Skeletal muscle satellite cell (primary cell): ENCODE measurements around the gene CAMTA1. TPM values are rescaled to one million over a fixed set of nuclear protein-coding genes. Genes with fewer than 3 reads are reported as not detected.
"Not testable (repeated sequence)": the region's sequence is repeated elsewhere in the genome, so short reads cannot be mapped to it uniquely, and the experiment has no call there.

Experiments
- H3K27me3 ChIP-seq: 2 replicates; pipeline ENCODE4 v1.7.0; 2013; ENCODE audit warnings: low read length; ENCODE audit not compliant: control insufficient read depth, insufficient read depth
- H3K36me3 ChIP-seq: 2 replicates; pipeline ENCODE4 v1.7.0; 2013; ENCODE audit warnings: mild to moderate bottlenecking, control low read depth, low read length; ENCODE audit not compliant: insufficient read depth
- H3K4me1 ChIP-seq: 2 replicates; pipeline ENCODE4 v1.7.0; 2013; ENCODE audit warnings: low read length; ENCODE audit not compliant: control insufficient read depth, insufficient read depth
- H3K4me2 ChIP-seq: 2 replicates; pipeline ENCODE4 v1.7.0; 2013; ENCODE audit warnings: mild to moderate bottlenecking, low read length
- H3K4me3 ChIP-seq: 2 replicates; pipeline ENCODE4 v1.7.0; 2013; ENCODE audit warnings: low read length
- H3K9ac ChIP-seq: 2 replicates; pipeline ENCODE4 v1.7.0; 2013; ENCODE audit warnings: mild to moderate bottlenecking, low read depth, low read length, moderate library complexity
- H3K9me3 ChIP-seq: replicated peaks from 2 replicates; pipeline ENCODE4 v1.7.0; 2013; ENCODE audit warnings: mild to moderate bottlenecking, control low read depth, low read length
- total RNA-seq: library from RNA; depleted of rRNA; stranded (reverse); fragments of >200 nt; gene quantifications from 2 replicates; pipeline ENCODE4 v1.2.3, GENCODE V29; 2012; rRNA removed

The CAMTA1 gene
- 58.6 and 70.8 TPM in 2 replicates for total RNA-seq

GRCh38 chr1:6785318-6785727 lies at the start of gene CAMTA1:
Gene CAMTA1 (plus strand): TSS chr1:6785454. CDS start chr1:6785531, 77 bp downstream.
- no peaks in the 10 kb centered on the region for H3K27me3 ChIP-seq
- peak within 1 kb of the TSS; percentile 93 for H3K4me2 ChIP-seq
- H3K9ac ChIP-seq, result peak within 1 kb of the TSS; percentile 98
- no peaks in the 10 kb centered on the region for H3K9me3 ChIP-seq
- H3K4me1 ChIP-seq, result peaks cover 16% of the 10 kb centered on the region
- peak within 1 kb of the TSS; percentile 89 for H3K4me3 ChIP-seq
- H3K36me3 ChIP-seq, result no peaks in the 10 kb centered on the region

- Histone ChIP-seq H3K9me3 (no peaks in the 10 kb centered on the region), H3K4me3 (no peak overlapping the region), H3K9ac (no peak overlapping the region), H3K27me3 (no peaks in the 10 kb centered on the region), H3K4me2 (no peak overlapping the region), H3K4me1 (peaks cover 14% of the 10 kb centered on the region), H3K36me3 (no peaks in the 10 kb centered on the region)
These were observed 46.1 kb upstream of the CAMTA1 start for GRCh38 chr1:6738987-6739676.

- H3K9me3 ChIP-seq, H3K36me3 ChIP-seq, H3K4me3 ChIP-seq, H3K4me2 ChIP-seq, H3K9ac ChIP-seq: not testable (repeated sequence)
- Histone ChIP-seq H3K27me3 (peaks cover 12% of the 10 kb centered on the region), H3K4me1 (peaks cover 14% of the 10 kb centered on the region)
These were observed 42.5 kb upstream of the CAMTA1 start for GRCh38 chr1:6742676-6743188.

- Histone ChIP-seq H3K4me2 (peak overlapping the region; percentile 73), H3K27me3 (peaks cover 19% of the 10 kb centered on the region), H3K9ac (peak overlapping the region; percentile 62), H3K9me3 (no peaks in the 10 kb centered on the region), H3K36me3 (no peaks in the 10 kb centered on the region), H3K4me1 (peaks cover 14% of the 10 kb centered on the region), H3K4me3 (peak overlapping the region; percentile 38)
These were observed 41.8 kb upstream of the CAMTA1 start for GRCh38 chr1:6743189-6744101.

- Histone ChIP-seq H3K36me3 (no peaks in the 10 kb centered on the region), H3K9ac (no peak overlapping the region), H3K4me1 (peaks cover 14% of the 10 kb centered on the region), H3K27me3 (peaks cover 30% of the 10 kb centered on the region), H3K4me3 (no peak overlapping the region), H3K4me2 (no peak overlapping the region), H3K9me3 (no peaks in the 10 kb centered on the region)
These were observed 40.2 kb upstream of the CAMTA1 start for GRCh38 chr1:6745073-6745472.

- Histone ChIP-seq H3K9me3 (no peaks in the 10 kb centered on the region), H3K9ac (no peak overlapping the region), H3K27me3 (peaks cover 40% of the 10 kb centered on the region)
These were observed 37.6 kb upstream of the CAMTA1 start for GRCh38 chr1:6747674-6748073.

GRCh38 chr1:6750490-6750889 lies 34.8 kb upstream of the CAMTA1 start:
- H3K9ac ChIP-seq, result no peak overlapping the region
- H3K4me2 ChIP-seq, result no peak overlapping the region
- H3K4me1 ChIP-seq, result no peaks in the 10 kb centered on the region
- H3K4me3 ChIP-seq, result no peak overlapping the region
- no peaks in the 10 kb centered on the region for H3K9me3 ChIP-seq
- H3K36me3 ChIP-seq, result no peaks in the 10 kb centered on the region
- H3K27me3 ChIP-seq, result peaks cover 59% of the 10 kb centered on the region

More at GRCh38 chr1:6747674-6748073, 37.6 kb upstream of the CAMTA1 start:
- Histone ChIP-seq H3K36me3 (no peaks in the 10 kb centered on the region), H3K4me2 (no peak overlapping the region), H3K4me3 (no peak overlapping the region), H3K4me1 (peaks cover 13% of the 10 kb centered on the region)

GRCh38 chr1:6753320-6754140 lies 31.7 kb upstream of the CAMTA1 start:
- H3K4me1 ChIP-seq, result no peaks in the 10 kb centered on the region
- H3K9ac ChIP-seq, result no peak overlapping the region
- H3K4me3 ChIP-seq, result no peak overlapping the region
- no peaks in the 10 kb centered on the region for H3K36me3 ChIP-seq
- no peak overlapping the region for H3K4me2 ChIP-seq
- peaks cover 46% of the 10 kb centered on the region for H3K27me3 ChIP-seq
- H3K9me3 ChIP-seq, result no peaks in the 10 kb centered on the region

GRCh38 chr1:6756457-6756856 lies 28.8 kb upstream of the CAMTA1 start:
- Histone ChIP-seq H3K9ac (no peak overlapping the region), H3K4me2 (no peak overlapping the region), H3K9me3 (no peaks in the 10 kb centered on the region), H3K4me1 (no peaks in the 10 kb centered on the region), H3K4me3 (no peak overlapping the region), H3K27me3 (peaks cover 31% of the 10 kb centered on the region), H3K36me3 (no peaks in the 10 kb centered on the region)

GRCh38 chr1:6757719-6758435 lies 27.4 kb upstream of the CAMTA1 start:
- H3K4me3 ChIP-seq, result no peak overlapping the region
- no peak overlapping the region for H3K9ac ChIP-seq
- H3K36me3 ChIP-seq, result no peaks in the 10 kb centered on the region
- no peaks in the 10 kb centered on the region for H3K4me1 ChIP-seq
- H3K4me2 ChIP-seq, result no peak overlapping the region
- H3K27me3 ChIP-seq, result peaks cover 30% of the 10 kb centered on the region
- no peaks in the 10 kb centered on the region for H3K9me3 ChIP-seq
